SKM-1 (cell line): ENCODE results near the gene RGS9BP.
"Not testable (repeated sequence)": the region's sequence is repeated elsewhere in the genome, so short reads cannot be mapped to it uniquely, and the experiment has no call there.

Experiments
- DNase-seq: peaks from one replicate; lab custom pipeline; 2025; ENCODE audit not compliant: unreplicated experiment; lab: John Stamatoyannopoulos, UW

The RGS9BP gene

GRCh38 chr19:32675720-32676185 is at the start of gene RGS9BP:
Gene RGS9BP (plus strand): TSS chr19:32675848. CDS start chr19:32676264, 416 bp downstream.
- DNase-seq, result peak; percentile 23

GRCh38 chr19:32626969-32627368 is 48.7 kb upstream of the RGS9BP start:
- DNase-seq, result no peak

GRCh38 chr19:32627714-32628270 is 47.9 kb upstream of the RGS9BP start:
- DNase-seq, result no peak

GRCh38 chr19:32630338-32630737 is 45.3 kb upstream of the RGS9BP start:
- DNase-seq, result no peak

- DNase-seq, result no peak
Observed at GRCh38 chr19:32631381-32631780, 44.3 kb upstream of the RGS9BP start.

GRCh38 chr19:32637480-32637879 is 38.2 kb upstream of the RGS9BP start:
- DNase-seq, result no peak

- DNase-seq, result no peak
Observed at GRCh38 chr19:32638625-32639024, 37.0 kb upstream of the RGS9BP start.

GRCh38 chr19:32642771-32643170 is 32.9 kb upstream of the RGS9BP start:
- no peak for DNase-seq

- no peak for DNase-seq
Observed at GRCh38 chr19:32646556-32646955, 29.1 kb upstream of the RGS9BP start.

- no peak for DNase-seq
Observed at GRCh38 chr19:32647361-32647760, 28.3 kb upstream of the RGS9BP start.

GRCh38 chr19:32649751-32650150 is 25.9 kb upstream of the RGS9BP start:
- DNase-seq, result no peak

- no peak for DNase-seq
Observed at GRCh38 chr19:32650671-32651070, 25.0 kb upstream of the RGS9BP start.

- DNase-seq, result no peak
Observed at GRCh38 chr19:32651729-32652140, 23.9 kb upstream of the RGS9BP start.

GRCh38 chr19:32652331-32652730 is 23.3 kb upstream of the RGS9BP start:
- not testable (repeated sequence) for DNase-seq

GRCh38 chr19:32652894-32653598 is 22.6 kb upstream of the RGS9BP start:
- no peak for DNase-seq

GRCh38 chr19:32653599-32653915 is 22.1 kb upstream of the RGS9BP start:
- no peak for DNase-seq

- not testable (repeated sequence) for DNase-seq
Observed at GRCh38 chr19:32656379-32656778, 19.3 kb upstream of the RGS9BP start.

- no peak for DNase-seq
Observed at GRCh38 chr19:32658075-32658474, 17.6 kb upstream of the RGS9BP start.

- DNase-seq, result no peak
Observed at GRCh38 chr19:32658527-32658926, 17.1 kb upstream of the RGS9BP start.

GRCh38 chr19:32661318-32661717 is 14.3 kb upstream of the RGS9BP start:
- no peak for DNase-seq

GRCh38 chr19:32662186-32662585 is 13.5 kb upstream of the RGS9BP start:
- DNase-seq, result no peak

GRCh38 chr19:32666084-32666483 is 9.6 kb upstream of the RGS9BP start:
- DNase-seq, result no peak

GRCh38 chr19:32669310-32669709 is 6.3 kb upstream of the RGS9BP start:
- no peak for DNase-seq
